Ishikawa (cell line): ENCODE results near the gene ZFP42.
A peak's percentile ranks its signal among the peaks of the same experiment; 100 is the strongest.

ENCODE experiments used
- CEBPB ChIP-seq: IDR thresholded peaks from 2 replicates; pipeline ENCODE4 v1.6.1; 2012
- CREB1 ChIP-seq: IDR thresholded peaks from 2 replicates; pipeline ENCODE4 v1.6.1; 2012; ENCODE audit warnings: low read depth
- EGR1 ChIP-seq: IDR thresholded peaks from 2 replicates; pipeline ENCODE4 v1.6.1; 2012
- EP300 ChIP-seq: IDR thresholded peaks from 2 replicates; pipeline ENCODE4 v1.6.1; 2012; ENCODE audit warnings: borderline replicate concordance
- NFIC ChIP-seq: IDR thresholded peaks from 2 replicates; pipeline ENCODE4 v1.6.1; 2012
- RAD21 ChIP-seq: IDR thresholded peaks from 2 replicates; pipeline ENCODE4 v1.6.1; 2012; ENCODE audit warnings: low read depth
- REST ChIP-seq: IDR thresholded peaks from 2 replicates; pipeline ENCODE4 v1.6.1; 2012; ENCODE audit warnings: low read depth, mild to moderate bottlenecking
- TAF1 ChIP-seq: IDR thresholded peaks from 2 replicates; pipeline ENCODE4 v1.6.1; 2012; ENCODE audit warnings: low read depth, mild to moderate bottlenecking
- TCF12 ChIP-seq: IDR thresholded peaks from 2 replicates; pipeline ENCODE4 v1.6.1; 2012; ENCODE audit warnings: low read depth
- TEAD4 ChIP-seq: IDR thresholded peaks from 2 replicates; pipeline ENCODE4 v1.6.1; 2012
- USF1 ChIP-seq: IDR thresholded peaks from 2 replicates; pipeline ENCODE4 v1.6.1; 2012
- YY1 ChIP-seq: IDR thresholded peaks from 2 replicates; pipeline ENCODE4 v1.6.1; 2012; ENCODE audit warnings: low read depth
- ZBTB7A ChIP-seq: IDR thresholded peaks from 2 replicates; pipeline ENCODE4 v1.6.1; 2012; ENCODE audit warnings: low read depth
- TF ChIP-seq, protein P1 (sequence below): IDR thresholded peaks from 2 replicates; pipeline ENCODE4 v1.6.1; 2012

DNA sequence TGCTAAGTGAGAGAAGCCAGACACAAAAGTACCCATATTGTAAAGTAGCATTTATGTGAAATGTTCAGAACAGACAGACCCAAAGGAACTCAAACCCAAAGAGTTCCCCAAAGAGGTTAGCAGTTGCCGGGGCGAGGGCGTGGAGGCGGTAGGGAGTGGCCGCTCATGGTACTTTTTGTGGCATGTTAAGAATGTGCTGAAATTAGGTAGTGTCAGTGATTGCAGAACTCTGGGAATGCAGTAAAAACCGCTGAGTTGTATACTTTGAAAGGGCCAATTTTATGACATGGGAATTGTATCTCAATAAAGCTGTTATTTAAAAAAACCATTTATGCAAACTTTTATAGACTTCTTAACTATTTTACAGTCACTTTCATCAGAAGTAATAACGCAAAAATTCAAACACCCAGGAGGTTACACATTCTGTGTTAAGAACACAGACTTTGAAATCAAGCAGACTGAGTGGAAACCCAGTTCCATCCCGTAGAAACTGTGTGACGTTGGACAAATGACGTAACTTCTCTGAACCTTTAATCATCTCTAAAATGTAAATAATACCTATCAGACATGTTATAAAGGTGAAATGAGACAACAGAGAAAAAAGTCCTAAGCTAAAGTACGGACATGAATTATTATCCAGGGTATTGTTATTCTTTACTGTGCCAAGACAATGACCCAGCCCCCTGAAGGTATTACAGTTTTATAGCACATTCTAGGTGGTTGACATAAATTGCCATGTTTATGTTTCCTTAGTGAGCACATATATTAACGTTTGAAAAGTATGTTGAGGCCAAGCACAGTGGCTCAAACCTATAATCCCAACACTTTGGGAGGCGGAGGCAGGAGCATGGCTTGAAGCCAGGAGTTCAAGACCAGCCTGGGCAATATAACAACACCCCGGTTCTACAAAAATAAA, 19.7 kb downstream of the ZFP42 start:
- TF ChIP-seq EGR1 (no peak), EP300 (no peak), ZBTB7A (no peak), RAD21 (no peak), TEAD4 (peak; percentile 79), TAF1 (no peak), REST (no peak), NFIC (no peak), CEBPB (0 out of 2 replicates have a peak, but pooled peaks have one; percentile 20), CREB1 (no peak), YY1 (no peak), USF1 (no peak), TCF12 (no peak)
- TF ChIP-seq, protein P1, sequence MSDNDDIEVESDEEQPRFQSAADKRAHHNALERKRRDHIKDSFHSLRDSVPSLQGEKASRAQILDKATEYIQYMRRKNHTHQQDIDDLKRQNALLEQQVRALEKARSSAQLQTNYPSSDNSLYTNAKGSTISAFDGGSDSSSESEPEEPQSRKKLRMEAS, result no peak
